Measurements from ENCODE around the gene OR4K17. TPM values are rescaled to one million over a fixed set of nuclear protein-coding genes. Genes with fewer than 3 reads are reported as not detected.

The OR4K17 gene
- total and polyA plus RNA-seq, 10 of the 15 experiments (the other 5 are each of a cell fraction or from before 2014, with no cell fraction given): not detected

DNA sequence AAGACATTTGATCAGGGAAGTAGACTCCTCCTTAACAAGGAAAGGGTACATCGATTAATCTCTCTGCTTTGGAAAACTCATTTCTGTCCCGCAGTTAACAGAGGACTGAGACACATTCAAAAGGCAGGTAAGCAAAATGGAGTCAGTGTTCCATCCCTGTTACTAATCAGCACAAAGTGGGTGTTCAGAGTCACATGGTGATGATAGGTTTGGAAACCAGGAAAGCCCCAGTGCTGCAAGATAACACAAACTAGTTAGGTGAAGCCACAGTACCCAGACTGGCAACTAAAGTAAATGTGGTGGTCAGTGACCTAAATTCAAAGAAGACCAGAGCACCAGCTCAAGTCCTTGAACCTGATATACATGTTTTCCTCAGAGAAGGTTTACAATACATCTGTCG, 1.8 kb downstream of the OR4K17 start:
- Histone ChIP-seq H3K27me3 (replicated peaks in 1 of 2; ENCODE audit: control insufficient read depth in 2 of 2, insufficient read depth in 2 of 2, low read length in 1 of 2) (no peaks in the 10 kb centered on the region), H3K4me1 (ENCODE audit: control insufficient read depth, insufficient read depth, low read length) (no peaks in the 10 kb centered on the region), H3K36me3 (ENCODE audit: control insufficient read depth in 2 of 2, insufficient read depth in 2 of 2, low read length in 1 of 2) (no peaks in the 10 kb centered on the region), H3K9ac (ENCODE audit: control insufficient read depth, insufficient read depth, low read length) (no peak overlapping the region), H3K79me2 (ENCODE audit: control insufficient read depth, insufficient read depth, low read length) (no peaks in the 10 kb centered on the region), H2AFZ (ENCODE audit: control insufficient read depth, low read depth, low read length) (no peak overlapping the region), H3K27ac (ENCODE audit: control insufficient read depth, insufficient read depth) (no peak overlapping the region), H3K4me3 (no peak overlapping the region), H4K20me1 (ENCODE audit: control insufficient read depth, insufficient read depth) (no peaks in the 10 kb centered on the region), H3K4me2 (ENCODE audit: control insufficient read depth, insufficient read depth) (no peak overlapping the region), H3K9me3 (replicated peaks; ENCODE audit: control insufficient read depth, insufficient read depth, low read length) (no peaks in the 10 kb centered on the region)
- DNase-seq (ENCODE audit: low read depth, low spot score): no peak
- ChIA-PET CTCF (interaction anchor here (1.0 kb wide), 1 partner anchor 37 kb away, joined by 3 read pairs; no protein-coding TSS in a partner anchor), SMC1A (ENCODE audit: uncharacterized antibody, unreplicated experiment) (no interaction called here), POLR2A (no interaction called here), RAD21 (ENCODE audit: unreplicated experiment) (no interaction called here)
- in situ Hi-C loops (cut with MboI) (no loop called here), intact Hi-C loops (cut with micrococcal nuclease; ENCODE audit: unreplicated experiment) (no loop called here)
- ATAC-seq: peak; percentile 71
- TF ChIP-seq, protein P1, sequence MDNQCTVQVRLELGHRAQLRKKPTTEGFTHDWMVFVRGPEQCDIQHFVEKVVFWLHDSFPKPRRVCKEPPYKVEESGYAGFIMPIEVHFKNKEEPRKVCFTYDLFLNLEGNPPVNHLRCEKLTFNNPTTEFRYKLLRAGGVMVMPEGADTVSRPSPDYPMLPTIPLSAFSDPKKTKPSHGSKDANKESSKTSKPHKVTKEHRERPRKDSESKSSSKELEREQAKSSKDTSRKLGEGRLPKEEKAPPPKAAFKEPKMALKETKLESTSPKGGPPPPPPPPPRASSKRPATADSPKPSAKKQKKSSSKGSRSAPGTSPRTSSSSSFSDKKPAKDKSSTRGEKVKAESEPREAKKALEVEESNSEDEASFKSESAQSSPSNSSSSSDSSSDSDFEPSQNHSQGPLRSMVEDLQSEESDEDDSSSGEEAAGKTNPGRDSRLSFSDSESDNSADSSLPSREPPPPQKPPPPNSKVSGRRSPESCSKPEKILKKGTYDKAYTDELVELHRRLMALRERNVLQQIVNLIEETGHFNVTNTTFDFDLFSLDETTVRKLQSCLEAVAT (IDR thresholded peaks at IDR 0.05): no peak
- TF ChIP-seq, protein P2, sequence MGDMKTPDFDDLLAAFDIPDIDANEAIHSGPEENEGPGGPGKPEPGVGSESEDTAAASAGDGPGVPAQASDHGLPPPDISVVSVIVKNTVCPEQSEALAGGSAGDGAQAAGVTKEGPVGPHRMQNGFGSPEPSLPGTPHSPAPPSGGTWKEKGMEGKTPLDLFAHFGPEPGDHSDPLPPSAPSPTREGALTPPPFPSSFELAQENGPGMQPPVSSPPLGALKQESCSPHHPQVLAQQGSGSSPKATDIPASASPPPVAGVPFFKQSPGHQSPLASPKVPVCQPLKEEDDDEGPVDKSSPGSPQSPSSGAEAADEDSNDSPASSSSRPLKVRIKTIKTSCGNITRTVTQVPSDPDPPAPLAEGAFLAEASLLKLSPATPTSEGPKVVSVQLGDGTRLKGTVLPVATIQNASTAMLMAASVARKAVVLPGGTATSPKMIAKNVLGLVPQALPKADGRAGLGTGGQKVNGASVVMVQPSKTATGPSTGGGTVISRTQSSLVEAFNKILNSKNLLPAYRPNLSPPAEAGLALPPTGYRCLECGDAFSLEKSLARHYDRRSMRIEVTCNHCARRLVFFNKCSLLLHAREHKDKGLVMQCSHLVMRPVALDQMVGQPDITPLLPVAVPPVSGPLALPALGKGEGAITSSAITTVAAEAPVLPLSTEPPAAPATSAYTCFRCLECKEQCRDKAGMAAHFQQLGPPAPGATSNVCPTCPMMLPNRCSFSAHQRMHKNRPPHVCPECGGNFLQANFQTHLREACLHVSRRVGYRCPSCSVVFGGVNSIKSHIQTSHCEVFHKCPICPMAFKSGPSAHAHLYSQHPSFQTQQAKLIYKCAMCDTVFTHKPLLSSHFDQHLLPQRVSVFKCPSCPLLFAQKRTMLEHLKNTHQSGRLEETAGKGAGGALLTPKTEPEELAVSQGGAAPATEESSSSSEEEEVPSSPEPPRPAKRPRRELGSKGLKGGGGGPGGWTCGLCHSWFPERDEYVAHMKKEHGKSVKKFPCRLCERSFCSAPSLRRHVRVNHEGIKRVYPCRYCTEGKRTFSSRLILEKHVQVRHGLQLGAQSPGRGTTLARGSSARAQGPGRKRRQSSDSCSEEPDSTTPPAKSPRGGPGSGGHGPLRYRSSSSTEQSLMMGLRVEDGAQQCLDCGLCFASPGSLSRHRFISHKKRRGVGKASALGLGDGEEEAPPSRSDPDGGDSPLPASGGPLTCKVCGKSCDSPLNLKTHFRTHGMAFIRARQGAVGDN (IDR thresholded peaks at IDR 0.05): no peak
- no peak for TF ChIP-seq RELA (IDR thresholded peaks at IDR 0.05; ENCODE audit: borderline replicate concordance, partially characterized antibody)
- TF ChIP-seq CREB1 (IDR thresholded peaks at IDR 0.05; ENCODE audit: low read depth): no peak
- TF ChIP-seq, protein P3, sequence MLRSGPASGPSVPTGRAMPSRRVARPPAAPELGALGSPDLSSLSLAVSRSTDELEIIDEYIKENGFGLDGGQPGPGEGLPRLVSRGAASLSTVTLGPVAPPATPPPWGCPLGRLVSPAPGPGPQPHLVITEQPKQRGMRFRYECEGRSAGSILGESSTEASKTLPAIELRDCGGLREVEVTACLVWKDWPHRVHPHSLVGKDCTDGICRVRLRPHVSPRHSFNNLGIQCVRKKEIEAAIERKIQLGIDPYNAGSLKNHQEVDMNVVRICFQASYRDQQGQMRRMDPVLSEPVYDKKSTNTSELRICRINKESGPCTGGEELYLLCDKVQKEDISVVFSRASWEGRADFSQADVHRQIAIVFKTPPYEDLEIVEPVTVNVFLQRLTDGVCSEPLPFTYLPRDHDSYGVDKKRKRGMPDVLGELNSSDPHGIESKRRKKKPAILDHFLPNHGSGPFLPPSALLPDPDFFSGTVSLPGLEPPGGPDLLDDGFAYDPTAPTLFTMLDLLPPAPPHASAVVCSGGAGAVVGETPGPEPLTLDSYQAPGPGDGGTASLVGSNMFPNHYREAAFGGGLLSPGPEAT (IDR thresholded peaks at IDR 0.05; ENCODE audit: low read depth): peak; percentile 40; the same call in 1 of the 2 replicates
- TF ChIP-seq RAD51 (IDR thresholded peaks at IDR 0.05): 0 out of 2 replicates have a peak, but pooled peaks have one; percentile 18
- 0 out of 2 replicates have a peak, but pooled peaks have one; percentile 15 for TF ChIP-seq IKZF1 (conservative IDR thresholded peaks at IDR 0.05)
- no TSS peak for BruUV-seq (replicated peaks)
- no peak for FAIRE-seq
- whole genome bisulfite sequencing (ENCODE audit: insufficient coverage, insufficient replicate concordance, low lambda C conversion rate, missing lambda C conversion rate): 34% methylated on average over 3 of the region's 3 CpGs
